HCT116 (cell line): Measurements from ENCODE around the gene NPDC1. TPM values are rescaled to one million over a fixed set of nuclear protein-coding genes. Genes with fewer than 3 reads are reported as not detected.

Experiments used
- ATAC-seq: fragments of 200-7000 bp; cut with Tn5 transposase; 2 replicates; pipeline ENCODE4 v1.9.1; 2020; ENCODE audit warnings: mild to moderate bottlenecking, moderate library complexity
- BruUV-seq: library from RNA; stranded (reverse); fragments of 400-500 nt; replicated peaks from 2 replicates; lab custom pipeline; 2021; lab: Mats Ljungman, UMichigan
- CTCF ChIA-PET: fragments of 300-600 bp; sonication (Branson Sonifier 250); formaldehyde crosslinking; loops from one replicate; lab custom pipeline; 2021; ENCODE audit warnings: antibody characterized with exemption; lab: Charles Lee
- POLR2A ChIA-PET: fragments of 300-600, 350-600 bp; sonication (Branson Sonifier 250); formaldehyde crosslinking; loops from one replicate; lab custom pipeline; 2021; ENCODE audit warnings: antibody characterized with exemption; lab: Charles Lee
- RAD21 ChIA-PET, 2 experiments: fragments of 300-600 bp; sonication (Branson Sonifier 250); formaldehyde crosslinking; loops; one replicate each; lab custom pipeline; 2023; ENCODE audit warnings: low total read pairs in 2 of 2; ENCODE audit not compliant: uncharacterized antibody in 2 of 2, unreplicated experiment in 2 of 2, low non-redundant PET in 1 of 2; lab: Charles Lee
- DNase-seq: peaks from one replicate; pipeline ENCODE4 v3.0.0-alpha.2; 2010; ENCODE audit warnings: low read depth, low spot score
- H2AFZ ChIP-seq: fragments of 200-600 bp; shearing (Covaris generic), sonication (generic); 2 replicates; pipeline ENCODE4 v1.6.1; 2017; ENCODE audit warnings: low read depth, mixed run types, mixed read lengths, antibody characterized with exemption, low read length; ENCODE audit not compliant: poor library complexity, severe bottlenecking
- H3K27ac ChIP-seq: 2 replicates; pipeline ENCODE4 v1.5.1; 2012; ENCODE audit warnings: low read depth, low read length
- H3K27me3 ChIP-seq: fragments of 200-600 bp; sonication (generic); 2 replicates; pipeline ENCODE4 v1.6.1; 2016; ENCODE audit warnings: mixed run types, low read length, mixed read lengths; ENCODE audit not compliant: insufficient read depth
- H3K36me3 ChIP-seq, 2 experiments: fragments of 200-500 bp in 1 of 2; fragments of 200-600 bp in 1 of 2; sonication (Bioruptor generic) in 1 of 2; sonication (generic) in 1 of 2; 2 replicates each; pipeline versions ENCODE4 v1.5.1 to v1.6.1; 2014 to 2016; ENCODE audit warnings: low read length in 2 of 2, inconsistent platforms in 1 of 2, mixed read lengths in 1 of 2, mixed run types in 1 of 2; ENCODE audit not compliant: insufficient read depth in 2 of 2, control insufficient read depth in 1 of 2
- H3K4me1 ChIP-seq, 2 experiments: fragments of 200-600 bp in 1 of 2; sonication (generic) in 1 of 2; 2 replicates each; pipeline versions ENCODE4 v1.5.1 to v1.6.1; 2012 to 2017; ENCODE audit warnings: low read length in 2 of 2, inconsistent platforms in 1 of 2, mild to moderate bottlenecking in 1 of 2, mixed read lengths in 1 of 2, mixed run types in 1 of 2, moderate library complexity in 1 of 2; ENCODE audit not compliant: insufficient read depth in 2 of 2, control insufficient read depth in 1 of 2
- H3K4me2 ChIP-seq: fragments of 200-600 bp; sonication (generic); 2 replicates; pipeline ENCODE4 v1.6.1; 2017; ENCODE audit warnings: mixed run types, low read length, mixed read lengths
- H3K4me3 ChIP-seq, 2 experiments: fragments of 200-600 bp in 1 of 2; sonication (generic) in 1 of 2; replicated peaks in 1 of 2; 2 replicates each; pipeline ENCODE4 v1.5.1; 2011 to 2016; ENCODE audit warnings: low read length in 2 of 2, control low read depth in 1 of 2, low read depth in 1 of 2, mild to moderate bottlenecking in 1 of 2, mixed read lengths in 1 of 2, mixed run types in 1 of 2
- H3K79me2 ChIP-seq: fragments of 200-600 bp; sonication (generic); 2 replicates; pipeline ENCODE4 v1.6.1; 2017; ENCODE audit warnings: mild to moderate bottlenecking, mixed run types, low read length, moderate library complexity, mixed read lengths; ENCODE audit not compliant: insufficient read depth
- H3K9ac ChIP-seq: fragments of 200-600 bp; sonication (generic); 2 replicates; pipeline ENCODE4 v1.6.1; 2016; ENCODE audit warnings: low read length, mixed read lengths
- H3K9me2 ChIP-seq: fragments of 200-600 bp; sonication (generic), shearing (Covaris generic); 2 replicates; pipeline ENCODE4 v1.6.1; 2017; ENCODE audit warnings: mixed run types, mild to moderate bottlenecking, moderate library complexity; ENCODE audit not compliant: insufficient read depth
- H3K9me3 ChIP-seq, 2 experiments: fragments of 200-500 bp in 1 of 2; fragments of 200-600 bp in 1 of 2; sonication (Bioruptor generic) in 1 of 2; sonication (generic) in 1 of 2; 2 replicates each; pipeline ENCODE4 v1.6.1; 2014 to 2017; ENCODE audit warnings: low read length in 2 of 2, mixed read lengths in 2 of 2, inconsistent platforms in 1 of 2, low read depth in 1 of 2, mild to moderate bottlenecking in 1 of 2, mixed run types in 1 of 2, moderate library complexity in 1 of 2; ENCODE audit not compliant: control insufficient read depth in 1 of 2, insufficient read depth in 1 of 2
- H4K20me1 ChIP-seq: fragments of 200-600 bp; sonication (generic), shearing (Covaris generic); 2 replicates; pipeline ENCODE4 v1.6.1; 2017; ENCODE audit warnings: mixed run types, mild to moderate bottlenecking, moderate library complexity; ENCODE audit not compliant: insufficient read depth
- ATF3 ChIP-seq: IDR thresholded peaks from 2 replicates; pipeline ENCODE4 v1.6.1; 2012
- EZH2phosphoT487 ChIP-seq: fragments of 200-600 bp; IDR thresholded peaks from 2 replicates; pipeline ENCODE4 v1.6.1; 2018; ENCODE audit warnings: antibody characterized with exemption, borderline replicate concordance
- SRF ChIP-seq: IDR thresholded peaks from 2 replicates; pipeline ENCODE4 v1.6.1; 2012; ENCODE audit warnings: low read depth
- TCF7L2 ChIP-seq: IDR thresholded peaks from 2 replicates; pipeline ENCODE4 v1.7.0; 2011; ENCODE audit warnings: borderline replicate concordance, inconsistent platforms; ENCODE audit not compliant: insufficient read depth, insufficient read length; ENCODE audit errors: extremely low read depth
- YY1 ChIP-seq: IDR thresholded peaks from 2 replicates; pipeline ENCODE4 v1.6.1; 2011; ENCODE audit warnings: low read length, low read depth, moderate library complexity, mild to moderate bottlenecking; ENCODE audit not compliant: insufficient replicate concordance; ENCODE audit errors: extremely low read depth
- ZFX ChIP-seq: fragments of 450-650 bp; IDR thresholded peaks from 2 replicates; pipeline ENCODE4 v1.6.1; 2017
- intact Hi-C: fragments of 100-400 bp; cut with micrococcal nuclease; formaldehyde crosslinking; loops from 2 replicates; pipeline ENCODE4 v1.10.0; 2022
- total RNA-seq: library from RNA; stranded (reverse); gene quantifications from one replicate; pipeline ENCODE4 v1.2.1, GENCODE V29; 2021; ENCODE audit not compliant: unreplicated experiment

The NPDC1 gene
- total RNA-seq, 1 experiment from 2014 or later = 98.8 TPM

GRCh38 chr9:137017791-137018497, 28.0 kb downstream of the NPDC1 start (continued):
- no peak for TF ChIP-seq YY1
- TF ChIP-seq ZFX = no peak
- no peak for TF ChIP-seq ATF3
- no peak for TF ChIP-seq EZH2phosphoT487
- no peak for TF ChIP-seq TCF7L2

- no peak overlapping the region for H3K4me3 ChIP-seq
- ChIA-PET RAD21 (no interaction called here), CTCF (interaction anchor here (1.2 kb wide), 1 partner anchor 12 kb away, joined by 4 read pairs; no protein-coding TSS in a partner anchor), POLR2A (no interaction called here)
- H3K9me2 ChIP-seq = no peaks in the 10 kb centered on the region
- H3K9me3 ChIP-seq = no peaks in the 10 kb centered on the region
- no peaks in the 10 kb centered on the region for H3K27me3 ChIP-seq
- BruUV-seq = no TSS peak
- no peak for ATAC-seq
- peaks cover 19 to 27% of the 10 kb centered on the region in 2 experiments; a peak in 3 of 4 replicates for H3K36me3 ChIP-seq
- no peaks in the 10 kb centered on the region for H4K20me1 ChIP-seq
- no peak overlapping the region for H3K27ac ChIP-seq
- H3K79me2 ChIP-seq = no peaks in the 10 kb centered on the region
- intact Hi-C loops = no loop called here
- DNase-seq = no peak
- no peak overlapping the region for H3K9ac ChIP-seq
- H3K4me2 ChIP-seq = no peak overlapping the region
- TF ChIP-seq SRF = no peak
- H3K4me1 ChIP-seq = peaks cover 0 to under 1% of the 10 kb centered on the region in 2 experiments; a peak in 1 of 4 replicates
- no peak overlapping the region for H2AFZ ChIP-seq
Measured at GRCh38 chr9:137017071-137017470, 28.9 kb downstream of the NPDC1 start.

- H3K9me2 ChIP-seq = no peaks in the 10 kb centered on the region
- TF ChIP-seq ATF3 = no peak
- no peaks in the 10 kb centered on the region for H3K79me2 ChIP-seq
- no peak overlapping the region for H3K27ac ChIP-seq
- H3K9ac ChIP-seq = no peak overlapping the region
- H3K4me1 ChIP-seq = no peaks in the 10 kb centered on the region
- H3K9me3 ChIP-seq = no peaks in the 10 kb centered on the region
- DNase-seq (no peak), ATAC-seq (no peak)
- H3K27me3 ChIP-seq = no peaks in the 10 kb centered on the region
- ChIA-PET POLR2A (no interaction called here), RAD21 (no interaction called here), CTCF (interaction anchor here (1.2 kb wide), 1 partner anchor 13 kb away, joined by 4 read pairs; no protein-coding TSS in a partner anchor)
- intact Hi-C loops = no loop called here
- H3K4me3 ChIP-seq = no peak overlapping the region
- no peak overlapping the region for H2AFZ ChIP-seq
- TSS peak; percentile 18 for BruUV-seq
- H3K36me3 ChIP-seq = peaks cover 22 to 28% of the 10 kb centered on the region in 2 experiments; a peak in 3 of 4 replicates
- no peaks in the 10 kb centered on the region for H4K20me1 ChIP-seq
- H3K4me2 ChIP-seq = no peak overlapping the region
Measured at GRCh38 chr9:137016436-137016835, 29.5 kb downstream of the NPDC1 start.
